GM19395 (cell line): ENCODE data around the gene SPNS3.

ENCODE experiments used
- ATAC-seq: cut with Tn5 transposase; IDR thresholded peaks from one replicate; pipeline ENCODE4 v1.9.1; 2021; ENCODE audit warnings: mild to moderate bottlenecking, moderate library complexity; ENCODE audit not compliant: unreplicated experiment

Gene SPNS3

DNA sequence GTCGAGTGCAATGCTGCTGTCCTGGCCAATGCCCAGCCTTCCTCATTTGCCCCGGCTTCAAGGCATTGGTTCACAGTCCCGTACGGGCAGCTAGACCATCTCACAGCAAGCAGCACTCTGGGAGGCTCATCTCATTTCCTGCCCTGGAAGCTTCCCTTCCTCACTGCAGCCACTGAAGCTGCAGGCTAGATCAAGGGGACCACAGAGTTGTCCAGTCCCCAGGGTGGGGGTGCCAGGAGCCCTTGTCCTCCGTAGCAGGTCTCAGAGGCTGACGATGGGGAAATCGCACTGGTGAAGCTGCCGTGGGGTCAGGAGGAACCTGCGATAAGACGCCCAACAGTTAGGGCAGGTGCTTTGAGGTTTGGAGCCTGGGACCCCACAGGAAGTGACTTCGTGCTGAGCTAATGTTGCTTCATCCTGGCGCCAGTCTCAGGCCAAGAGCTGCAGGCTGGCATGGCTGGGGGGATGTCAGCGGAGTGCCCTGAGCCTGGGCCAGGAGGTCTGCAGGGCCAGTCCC, at the start of gene SPNS3:
Gene SPNS3 (plus strand): TSS at position 426 of the 517 bp plus-strand sequence. CDS start 28 bp downstream, at position 454.
- no peak for ATAC-seq

DNA sequence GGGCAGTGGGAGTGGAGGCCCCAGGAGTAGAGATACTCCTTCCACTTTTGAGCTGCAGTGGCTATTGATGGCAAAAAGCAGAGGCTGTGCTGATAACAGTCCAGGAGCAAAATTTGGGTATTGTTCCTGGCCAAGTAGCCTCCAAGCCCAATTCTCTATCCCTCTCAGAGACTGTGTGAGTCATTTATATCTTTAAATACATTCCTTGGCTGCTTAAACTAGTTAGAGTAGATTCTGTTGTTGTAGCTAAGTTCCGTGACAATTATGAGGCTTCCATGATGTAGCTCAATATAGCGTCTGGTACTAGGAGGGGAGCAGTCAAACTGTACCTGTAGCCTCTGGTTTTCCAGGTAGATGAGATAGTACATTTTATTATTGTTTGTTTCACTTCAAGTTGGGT, 47.3 kb upstream of the SPNS3 start:
- no peak for ATAC-seq

- no peak for ATAC-seq
Observed at GRCh38 chr17:4387137-4387536, 46.6 kb upstream of the SPNS3 start.

DNA sequence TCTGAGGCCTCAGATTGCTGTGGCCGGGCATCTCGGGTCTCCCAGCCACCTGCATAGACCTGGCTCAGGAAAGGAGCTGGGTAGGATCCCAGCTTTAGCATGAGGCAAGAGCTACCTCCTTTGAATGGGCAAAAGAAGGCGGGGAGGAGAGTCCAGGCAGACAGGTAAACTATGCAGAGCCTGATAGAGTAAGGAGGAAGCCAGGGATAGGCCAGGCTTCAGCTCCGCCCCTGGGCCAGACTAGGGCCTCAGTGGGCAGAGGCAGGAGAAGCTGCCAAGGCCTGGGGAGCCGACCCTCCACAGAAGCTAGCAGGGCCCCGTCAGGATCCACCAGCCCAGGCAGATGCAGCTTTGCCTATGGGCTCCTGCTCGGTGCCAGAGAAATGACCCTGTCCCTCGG, 44.7 kb upstream of the SPNS3 start:
- no peak for ATAC-seq

DNA sequence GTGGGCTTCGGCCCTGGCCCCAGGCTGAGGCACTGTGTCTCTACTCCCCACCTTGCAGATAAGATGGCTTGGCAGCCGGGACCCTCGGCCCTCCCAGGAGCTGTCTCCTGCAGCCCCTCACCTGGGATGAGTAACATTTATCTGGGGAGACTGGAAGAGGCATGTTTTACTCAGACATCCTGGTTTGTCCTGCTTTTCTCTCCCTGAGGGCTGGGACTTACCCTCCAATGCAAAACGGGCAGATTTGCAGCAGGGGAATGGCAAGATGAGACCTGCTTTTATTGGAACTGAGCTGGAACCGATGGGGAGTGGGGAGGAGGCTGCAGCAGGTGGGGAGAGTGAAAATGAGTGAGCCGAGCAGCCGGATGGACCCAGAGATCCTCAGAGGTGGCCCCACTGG, 39.9 kb upstream of the SPNS3 start:
- ATAC-seq, result no peak

- no peak for ATAC-seq
Observed at GRCh38 chr17:4394208-4395110, 39.3 kb upstream of the SPNS3 start.

GRCh38 chr17:4395111-4395478, 38.6 kb upstream of the SPNS3 start:
- ATAC-seq, result no peak

- ATAC-seq, result no peak
Observed at GRCh38 chr17:4397840-4398239, 35.9 kb upstream of the SPNS3 start.

GRCh38 chr17:4405038-4405669, 28.6 kb upstream of the SPNS3 start:
- no peak for ATAC-seq

DNA sequence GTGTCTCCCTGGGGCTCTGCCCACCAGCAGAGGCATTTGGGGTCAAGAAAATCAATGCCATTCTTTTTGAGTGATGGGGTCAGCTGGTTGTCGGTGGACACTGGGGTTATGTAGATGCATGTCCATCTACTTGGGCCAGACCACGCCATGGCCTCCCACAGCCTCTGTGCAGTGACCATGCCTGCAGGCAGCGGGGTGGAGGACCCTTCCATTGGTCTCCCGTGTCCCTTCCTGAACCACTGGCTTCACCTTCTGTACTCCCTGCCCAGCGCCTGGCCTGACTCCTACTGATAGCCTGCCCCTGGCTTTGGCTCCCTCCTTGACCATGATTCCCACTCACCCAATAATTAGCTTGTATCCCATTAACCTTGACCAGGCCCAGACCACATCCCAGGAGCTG, 28.0 kb upstream of the SPNS3 start:
- no peak for ATAC-seq

GRCh38 chr17:4406386-4406785, 27.4 kb upstream of the SPNS3 start:
- ATAC-seq, result no peak

DNA sequence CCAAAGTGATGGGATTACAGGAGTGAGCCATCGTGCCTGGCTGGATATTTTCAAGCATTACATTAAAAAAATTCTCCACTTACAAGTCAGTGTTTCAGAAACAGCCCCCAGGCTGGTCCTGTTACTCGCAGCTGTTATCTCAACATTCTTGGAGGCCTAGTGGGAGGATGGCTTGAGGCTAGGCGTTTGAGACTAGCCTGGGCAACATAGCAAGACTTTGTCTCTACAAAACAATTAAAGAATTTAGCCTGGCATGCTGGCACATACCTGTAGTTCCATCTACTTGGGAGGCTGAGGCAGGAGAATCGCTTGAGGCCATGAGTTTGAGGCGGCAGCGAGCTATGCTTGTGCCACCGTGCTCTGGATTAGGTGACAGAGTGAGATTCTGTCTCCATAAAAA, 26.5 kb upstream of the SPNS3 start:
- no peak for ATAC-seq

- no peak for ATAC-seq
Observed at GRCh38 chr17:4407851-4408250, 25.9 kb upstream of the SPNS3 start.

DNA sequence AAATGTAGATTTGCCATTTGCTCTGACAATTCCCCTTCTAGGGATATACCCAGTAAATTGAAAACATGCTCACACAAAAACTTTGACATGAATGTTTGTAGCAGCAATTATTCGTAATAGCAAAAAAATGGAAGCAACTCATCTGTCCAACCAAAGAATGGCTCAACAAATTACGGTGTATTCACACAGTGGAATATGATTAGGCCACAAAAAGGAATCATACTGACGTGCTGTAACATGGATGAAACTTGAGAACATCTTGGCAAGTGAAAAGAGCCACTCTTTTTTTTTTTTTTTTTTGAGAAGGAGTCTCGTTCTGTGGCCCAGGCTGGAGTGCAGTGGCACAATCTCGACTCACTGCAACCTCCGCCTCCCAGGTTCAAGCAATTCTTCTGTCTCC, 24.1 kb upstream of the SPNS3 start:
- no peak for ATAC-seq

GRCh38 chr17:4411201-4411600, 22.5 kb upstream of the SPNS3 start:
- ATAC-seq, result no peak

GRCh38 chr17:4412933-4413831, 20.6 kb upstream of the SPNS3 start:
- peak; percentile 60 for ATAC-seq

- ATAC-seq, result no peak
Observed at GRCh38 chr17:4417129-4417667, 16.5 kb upstream of the SPNS3 start.

- no peak for ATAC-seq
Observed at GRCh38 chr17:4420692-4421131, 13.0 kb upstream of the SPNS3 start.

DNA sequence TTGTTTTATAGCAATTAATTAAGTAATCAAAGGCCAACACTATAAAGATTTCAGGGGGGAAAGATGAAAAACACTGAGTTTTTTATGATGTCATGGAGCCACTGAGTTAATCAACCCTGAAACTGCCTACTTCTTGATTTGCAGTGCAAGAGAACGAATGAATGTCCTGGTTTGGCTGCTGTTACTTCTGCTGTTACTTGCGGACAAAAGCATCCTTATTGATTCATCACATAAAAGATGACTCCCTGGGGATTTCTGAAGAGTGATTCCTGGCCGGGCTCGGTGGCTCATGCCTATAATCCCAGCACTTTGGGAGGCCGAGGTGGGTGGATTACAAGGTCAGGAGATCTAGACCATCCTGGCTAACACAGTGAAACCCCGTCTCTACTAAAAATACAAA, 10.9 kb upstream of the SPNS3 start:
- no peak for ATAC-seq

- ATAC-seq, result no peak
Observed at GRCh38 chr17:4425398-4425797, 8.3 kb upstream of the SPNS3 start.
